NOMO-1 treated with DMSO at 0.1 percent for 48 hours (cell line): ENCODE data around the gene ARL2BP.
"Not testable (repeated sequence)": the region's sequence is repeated elsewhere in the genome, so short reads cannot be mapped to it uniquely, and the experiment has no call there.

Experiments
- DNase-seq: peaks from one replicate; lab custom pipeline; 2025; ENCODE audit not compliant: unreplicated experiment; lab: John Stamatoyannopoulos, UW

The ARL2BP gene

DNA sequence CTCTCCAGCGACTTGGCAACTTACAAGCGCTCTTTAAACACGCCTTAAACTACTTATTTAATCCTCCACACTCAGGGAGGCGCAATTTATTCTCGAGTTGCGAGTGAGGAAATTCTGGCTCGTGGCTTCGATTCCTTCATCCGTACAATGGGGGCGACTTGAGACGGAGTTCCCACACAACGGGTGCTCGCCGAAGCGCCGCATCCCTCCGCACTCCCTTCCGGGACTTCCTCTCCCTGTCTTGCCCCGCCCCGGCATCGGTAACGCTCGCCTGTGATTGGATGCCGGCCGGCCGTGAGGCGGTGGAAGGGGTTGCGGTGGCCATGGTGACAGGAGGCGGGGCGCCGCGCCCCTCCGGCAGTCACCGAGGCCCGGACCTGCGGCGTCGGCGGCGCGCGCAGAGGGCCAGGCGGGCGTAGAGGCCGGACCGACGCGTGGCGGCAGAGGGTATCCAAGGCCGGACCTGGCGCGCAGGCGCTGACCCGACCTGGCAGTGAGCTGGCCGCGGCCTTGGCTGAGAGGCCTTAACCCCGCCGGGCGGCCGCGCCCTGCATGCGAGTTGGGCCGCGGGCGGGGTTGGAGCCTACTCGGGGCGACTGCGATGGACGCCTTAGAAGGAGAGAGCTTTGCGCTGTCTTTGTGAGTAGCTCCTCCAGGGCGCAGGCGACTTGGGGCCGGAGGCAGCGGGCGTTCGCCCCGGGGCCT, at the start of gene ARL2BP:
Gene ARL2BP, plus strand, starts transcription at position 493 of the 705 bp plus-strand sequence. Its CDS starts 109 bp downstream, at position 602.
- DNase-seq = peak; percentile 95

DNA sequence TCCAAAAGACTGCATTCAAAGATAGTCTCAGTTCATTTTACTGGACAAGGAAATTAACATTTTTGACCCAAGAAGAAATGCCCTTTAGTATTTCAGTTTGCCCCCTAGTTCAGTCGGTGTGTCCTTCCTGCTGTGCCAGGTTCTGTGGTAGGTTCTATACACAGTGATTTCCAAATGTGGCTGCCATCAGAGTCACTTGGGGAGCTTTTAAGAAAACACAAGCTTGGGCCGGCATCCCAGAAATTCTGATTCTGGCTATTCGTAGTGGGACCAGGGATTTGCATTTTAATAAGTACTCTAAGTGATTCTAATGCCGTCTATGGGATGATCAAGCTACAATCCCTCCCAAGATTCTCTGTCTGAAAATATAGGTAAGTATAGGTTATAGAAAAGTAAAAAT, 48.8 kb upstream of the ARL2BP start:
- no peak for DNase-seq

DNA sequence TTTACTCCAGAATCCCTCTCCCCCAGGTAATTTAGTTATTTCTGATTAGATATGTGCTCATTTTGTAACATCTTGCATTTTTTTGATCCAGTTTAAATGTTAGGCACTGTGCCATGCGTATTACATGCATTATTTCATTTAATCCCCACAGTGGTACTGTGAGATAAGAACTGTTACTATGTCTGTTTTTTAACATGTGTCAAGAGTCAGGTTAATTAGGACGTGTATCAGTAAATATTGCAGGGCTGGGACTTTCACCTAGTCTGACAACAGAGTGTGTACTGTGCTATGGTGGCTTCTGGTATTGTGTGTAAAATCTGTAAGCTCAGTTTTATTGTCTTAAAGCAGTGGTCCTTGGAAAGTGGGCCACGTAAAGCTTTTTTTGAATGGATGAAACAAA, 48.3 kb upstream of the ARL2BP start:
- no peak for DNase-seq

DNA sequence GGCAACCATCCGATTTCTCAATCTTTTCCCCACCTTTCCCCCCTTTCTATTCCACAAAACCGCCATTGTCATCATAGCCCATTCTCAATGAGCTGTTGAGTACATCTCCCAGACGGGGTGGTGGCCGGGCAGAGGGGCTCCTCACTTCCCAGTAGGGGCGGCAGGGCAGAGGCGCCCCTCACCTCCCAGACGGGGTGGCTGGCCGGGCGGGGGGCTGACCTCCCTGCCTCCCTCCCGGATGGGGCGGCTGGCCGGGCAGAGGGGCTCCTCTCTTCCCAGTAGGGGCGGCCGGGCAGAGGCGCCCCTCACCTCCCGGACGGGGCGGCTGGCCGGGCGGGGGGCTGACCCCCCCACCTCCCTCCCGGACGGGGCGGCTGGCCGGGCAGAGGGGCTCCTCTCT, 44.7 kb upstream of the ARL2BP start:
- not testable (repeated sequence) for DNase-seq

DNA sequence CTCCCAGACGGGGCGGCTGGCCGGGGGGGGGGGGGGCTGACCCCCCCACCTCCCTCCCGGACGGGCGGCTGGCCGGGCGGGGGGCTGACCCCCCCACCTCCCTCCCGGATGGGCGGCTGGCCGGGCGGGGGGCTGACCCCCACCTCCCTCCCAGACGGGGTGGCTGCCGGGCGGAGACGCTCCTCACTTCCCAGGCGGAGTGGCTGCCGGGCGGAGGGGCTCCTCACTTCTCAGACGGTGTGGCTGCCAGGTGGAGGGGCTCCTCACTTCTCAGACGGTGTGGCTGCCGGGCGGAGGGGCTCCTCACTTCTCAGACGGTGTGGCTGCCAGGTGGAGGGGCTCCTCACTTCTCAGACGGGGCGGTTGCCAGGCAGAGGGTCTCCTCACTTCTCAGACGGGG, 44.1 kb upstream of the ARL2BP start:
- DNase-seq = not testable (repeated sequence)

DNA sequence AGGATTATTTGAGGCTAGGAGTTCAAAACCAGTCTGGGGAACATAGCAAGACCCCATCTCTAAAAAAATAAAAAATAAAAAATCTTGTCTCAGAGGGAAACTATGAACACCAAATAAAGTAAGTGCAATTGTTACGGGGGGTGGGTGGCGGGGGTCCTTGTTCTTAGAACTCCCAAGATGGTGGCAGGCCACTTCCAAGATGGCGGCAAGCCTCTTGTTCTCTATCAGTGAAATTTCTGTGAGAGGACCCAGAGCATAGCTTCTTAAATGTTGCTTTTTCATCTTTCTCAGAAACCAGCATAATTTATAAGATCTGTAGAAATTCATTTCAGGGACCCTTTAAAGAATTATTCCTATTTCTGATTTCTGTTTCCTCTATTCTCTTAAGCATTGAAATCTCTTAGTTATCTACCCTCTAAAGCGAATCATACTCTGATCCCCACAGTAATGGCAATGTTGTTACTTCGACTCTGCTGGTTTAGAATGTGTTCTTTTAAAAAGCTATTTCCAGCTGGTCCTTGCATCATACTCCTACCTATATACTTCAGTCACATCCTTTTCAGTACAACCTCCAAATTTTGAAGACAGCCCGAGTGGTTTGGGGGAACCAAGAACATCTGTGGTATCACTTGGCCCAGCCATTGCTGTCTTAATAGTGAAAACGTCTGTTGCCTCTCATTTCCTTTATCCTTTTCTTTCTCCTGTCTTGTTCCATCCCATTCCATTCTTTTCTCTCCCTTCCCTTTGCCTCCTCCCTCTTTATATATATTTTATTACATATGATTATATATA, 42.8 kb upstream of the ARL2BP start:
- no peak for DNase-seq

DNA sequence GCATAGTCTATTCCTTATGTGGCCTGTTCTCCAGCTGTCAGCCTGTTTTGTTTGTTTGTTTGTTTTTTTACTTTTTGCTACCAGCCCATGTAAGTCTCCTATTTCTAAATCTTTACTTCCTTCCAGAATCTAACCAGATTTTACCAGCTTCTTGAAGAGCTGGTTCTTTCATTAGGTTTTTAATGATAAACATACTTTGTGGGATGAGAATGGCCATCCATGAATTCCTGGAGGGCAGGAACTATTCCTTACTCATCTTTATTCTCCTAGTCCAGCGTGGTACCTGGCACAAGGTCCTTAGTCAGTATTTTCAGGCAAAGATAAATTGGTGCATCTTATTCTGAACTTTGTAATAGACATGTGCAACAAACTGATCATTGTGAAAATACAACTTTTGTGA, 41.6 kb upstream of the ARL2BP start:
- DNase-seq = no peak

DNA sequence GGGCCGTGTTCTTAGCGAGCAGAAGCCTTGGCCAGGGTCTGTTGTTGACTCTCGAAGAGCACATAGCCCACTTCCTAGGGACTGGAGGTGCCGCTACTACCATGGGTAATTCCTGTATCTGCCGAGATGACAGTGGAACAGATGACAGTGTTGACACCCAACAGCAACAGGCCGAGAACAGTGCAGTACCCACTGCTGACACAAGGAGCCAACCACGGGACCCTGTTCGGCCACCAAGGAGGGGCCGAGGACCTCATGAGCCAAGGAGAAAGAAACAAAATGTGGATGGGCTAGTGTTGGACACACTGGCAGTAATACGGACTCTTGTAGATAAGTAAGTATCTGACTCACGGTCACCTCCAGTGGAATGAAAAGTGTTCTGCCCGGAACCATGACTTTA, 40.4 kb upstream of the ARL2BP start:
- DNase-seq = no peak

DNA sequence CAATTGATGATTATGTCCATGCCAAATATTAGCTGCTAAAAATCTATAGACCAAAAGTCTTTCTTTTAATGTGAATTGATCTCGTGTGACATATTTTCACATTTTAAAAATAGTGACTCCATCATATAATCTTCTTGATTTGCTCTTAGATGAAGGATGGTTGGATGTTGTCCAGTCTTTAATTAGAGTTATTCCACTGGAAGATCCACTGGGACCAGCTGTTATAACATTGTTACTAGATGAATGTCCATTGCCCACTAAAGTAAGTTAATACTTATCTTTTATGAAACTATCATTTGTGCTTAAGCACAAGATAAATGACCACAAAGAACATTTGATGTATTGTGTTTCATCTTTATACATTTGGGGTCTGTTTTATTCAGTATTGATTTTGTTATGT, 36.1 kb upstream of the ARL2BP start:
- no peak for DNase-seq

DNA sequence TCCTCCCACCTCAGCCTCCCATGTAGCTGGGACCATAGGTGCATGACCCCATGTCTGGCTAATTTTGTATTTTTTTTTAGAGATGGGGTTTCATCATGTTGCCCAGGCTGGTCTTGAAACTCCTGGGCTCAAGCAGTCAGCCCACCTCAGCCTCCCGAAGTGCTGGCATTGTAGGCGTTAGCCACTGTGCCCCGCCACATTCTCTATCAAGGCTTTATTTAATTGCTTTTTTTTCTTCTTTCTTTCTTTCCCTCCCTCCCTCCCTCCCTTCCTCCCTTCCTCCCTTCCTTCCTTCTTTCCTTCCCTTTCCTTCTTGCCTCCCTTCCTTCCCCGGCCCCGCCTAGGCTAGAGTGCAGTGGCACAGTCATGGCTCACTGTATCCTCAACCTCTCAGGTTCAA, 35.3 kb upstream of the ARL2BP start:
- no peak for DNase-seq

DNA sequence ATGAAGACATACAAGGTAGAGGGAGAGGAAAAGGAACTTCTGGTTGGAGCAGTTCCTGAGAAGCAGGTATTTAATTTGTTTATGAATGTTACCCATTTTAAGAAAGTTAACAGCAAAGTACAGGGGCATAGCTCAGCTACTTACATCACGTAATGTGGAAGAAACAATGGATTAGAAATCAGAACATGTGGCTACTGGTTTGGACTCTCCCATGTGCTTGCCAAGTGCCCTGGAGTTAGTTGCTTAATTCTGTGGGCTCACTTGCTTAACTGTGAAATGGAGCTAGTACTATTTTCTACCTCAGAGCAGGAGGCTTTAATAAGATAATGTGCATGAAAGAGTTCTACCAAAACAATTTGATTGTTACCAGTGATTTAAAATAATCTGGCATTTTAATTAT, 31.6 kb upstream of the ARL2BP start:
- DNase-seq = no peak

DNA sequence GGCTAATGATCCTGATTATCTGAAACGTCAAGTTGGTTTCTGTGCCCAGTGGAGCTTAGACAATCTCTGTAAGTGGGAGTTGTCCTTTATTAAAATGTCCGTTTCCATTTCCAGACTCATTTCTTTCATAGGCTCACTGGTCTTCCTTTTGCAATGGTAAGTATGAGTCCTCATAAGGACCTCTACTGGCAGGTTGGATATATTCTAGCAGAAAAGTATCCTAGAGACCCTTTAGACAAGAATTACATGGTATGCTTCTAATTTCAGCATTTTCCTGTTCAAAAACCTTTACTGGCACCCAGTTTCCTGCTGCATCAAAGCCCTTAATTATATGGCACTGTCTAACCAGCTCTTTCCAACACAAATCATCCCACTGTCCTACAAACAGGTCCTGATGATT, 28.1 kb upstream of the ARL2BP start:
- DNase-seq = no peak

DNA sequence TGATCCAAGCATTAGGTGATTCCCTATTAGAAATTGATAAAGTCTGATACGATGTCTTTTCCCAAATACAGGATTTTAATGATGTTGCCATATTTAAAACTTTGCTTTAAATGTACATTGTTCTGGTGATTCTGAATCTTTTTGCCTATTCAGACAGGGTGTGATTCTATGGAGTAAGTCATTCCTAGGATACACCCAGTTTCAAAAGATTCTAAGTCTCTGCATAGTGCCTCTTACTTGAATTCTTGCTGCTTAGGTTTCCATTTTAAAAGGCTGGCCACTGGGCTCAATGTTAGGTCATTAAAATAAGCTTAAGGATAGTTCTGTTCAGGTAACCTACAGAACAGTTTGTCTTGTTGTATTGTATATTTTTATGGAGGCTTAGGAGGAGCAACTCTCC, 22.0 kb upstream of the ARL2BP start:
- no peak for DNase-seq

DNA sequence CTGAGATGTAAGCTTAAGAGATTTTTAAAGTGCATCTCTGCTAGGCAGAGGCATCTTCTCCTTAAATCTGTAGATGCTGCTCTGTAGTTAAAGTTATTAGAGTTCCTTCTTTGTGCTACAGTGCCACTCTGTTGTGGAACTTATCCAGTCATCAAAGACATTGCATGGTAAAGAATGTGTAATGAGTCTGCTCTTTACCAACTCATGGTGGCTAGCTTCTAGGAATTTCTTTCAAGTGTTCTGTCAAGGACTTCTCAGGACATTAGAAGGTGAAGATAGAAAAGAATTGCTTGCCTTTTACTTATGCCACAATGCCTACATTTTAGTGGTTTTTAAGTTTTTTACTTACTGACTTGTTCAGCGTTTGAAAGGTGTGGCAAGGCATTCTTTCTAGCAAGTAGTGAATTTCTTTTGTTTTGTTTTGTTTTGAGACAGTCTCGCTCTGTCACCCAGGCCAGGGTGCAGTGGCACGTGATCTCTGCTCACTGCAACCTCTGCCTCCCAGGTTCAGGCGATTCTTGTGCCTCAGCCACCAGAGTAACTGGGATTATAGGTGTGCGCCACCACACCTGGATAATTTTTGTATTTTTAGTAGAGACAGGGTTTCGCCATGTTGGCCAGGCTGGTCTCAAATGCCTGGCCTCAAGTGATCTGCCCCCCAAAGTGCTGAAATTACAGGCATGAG, 20.3 kb upstream of the ARL2BP start:
- no peak for DNase-seq

DNA sequence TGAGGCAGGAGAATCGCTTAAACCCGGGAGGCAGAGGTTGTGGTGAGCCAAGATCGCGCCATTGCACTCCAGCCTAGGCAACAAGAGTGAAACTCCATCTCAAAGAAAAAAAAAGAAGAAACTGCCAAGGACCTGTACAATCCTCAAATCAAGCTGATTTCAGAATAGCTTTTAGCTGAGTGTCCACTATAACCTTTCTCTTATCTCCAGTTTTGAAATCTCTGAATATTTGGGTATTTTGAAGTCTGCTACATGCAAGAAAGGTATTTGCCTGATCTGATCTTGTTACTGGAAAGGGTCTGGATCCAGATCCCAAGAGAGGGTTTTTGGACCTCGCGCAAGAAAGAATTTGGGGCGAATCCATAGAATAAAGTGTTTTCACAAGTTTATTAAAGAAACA, 19.1 kb upstream of the ARL2BP start:
- DNase-seq = no peak

DNA sequence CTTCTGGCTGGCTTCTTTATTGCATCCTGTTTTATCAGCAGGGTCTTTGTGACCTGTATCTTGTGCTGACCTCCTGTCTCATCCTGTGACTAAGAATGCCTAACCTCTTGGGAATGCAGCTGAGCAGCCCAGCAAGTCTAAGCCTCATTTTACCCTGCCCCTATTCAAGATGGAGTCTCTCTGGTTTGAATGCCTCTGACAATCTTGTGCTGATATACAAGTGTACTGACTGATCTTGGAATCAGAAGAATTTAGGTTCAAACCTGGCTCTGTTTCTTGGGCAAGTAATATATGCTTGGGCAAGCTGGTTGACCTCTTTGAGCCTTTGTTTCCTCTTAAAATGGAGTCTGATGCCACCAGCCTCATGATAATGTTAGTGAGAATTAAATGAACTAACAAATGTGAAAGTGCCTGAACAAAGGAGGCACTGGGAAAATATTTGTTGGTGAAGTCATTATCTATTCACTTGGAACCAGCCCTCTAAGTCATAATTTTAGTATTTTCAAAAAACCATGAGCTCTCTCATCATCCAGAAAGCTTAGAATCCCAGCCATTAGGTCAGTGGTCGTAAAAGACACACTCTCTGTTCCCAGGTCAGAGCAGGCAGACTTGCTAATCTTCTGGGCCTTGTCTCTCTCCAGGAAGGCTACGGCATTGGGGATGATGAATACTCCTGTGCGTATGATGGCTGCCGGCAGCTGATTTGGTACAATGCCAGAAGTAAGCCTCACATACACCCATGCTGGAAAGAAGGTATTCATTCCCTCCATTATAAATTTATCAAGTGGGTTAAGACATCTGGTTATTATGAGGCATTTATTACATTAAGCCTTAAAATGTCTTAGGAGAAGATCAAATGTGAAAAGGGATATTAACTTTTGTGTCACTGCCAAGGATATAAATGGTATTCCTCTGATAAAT, 18.1 kb upstream of the ARL2BP start:
- no peak for DNase-seq

DNA sequence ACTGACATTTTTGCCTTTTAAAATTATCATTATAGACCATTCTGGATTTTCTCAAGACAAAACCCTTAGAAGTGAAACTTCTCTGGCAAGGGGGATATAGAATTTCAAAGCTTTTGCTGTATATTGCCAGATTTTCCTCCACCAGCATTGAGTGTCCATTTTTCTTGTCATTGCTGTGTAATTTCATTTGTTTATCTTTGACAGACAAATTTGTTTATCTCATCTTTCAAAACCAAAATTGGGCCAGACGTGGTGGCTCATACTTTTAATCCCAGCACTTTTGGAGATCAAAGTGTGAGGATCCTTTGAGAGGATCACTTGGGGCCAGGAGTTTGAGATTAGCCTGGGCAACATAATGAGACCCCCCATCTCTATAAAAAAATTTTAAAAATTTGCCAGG, 16.0 kb upstream of the ARL2BP start:
- no peak for DNase-seq

DNA sequence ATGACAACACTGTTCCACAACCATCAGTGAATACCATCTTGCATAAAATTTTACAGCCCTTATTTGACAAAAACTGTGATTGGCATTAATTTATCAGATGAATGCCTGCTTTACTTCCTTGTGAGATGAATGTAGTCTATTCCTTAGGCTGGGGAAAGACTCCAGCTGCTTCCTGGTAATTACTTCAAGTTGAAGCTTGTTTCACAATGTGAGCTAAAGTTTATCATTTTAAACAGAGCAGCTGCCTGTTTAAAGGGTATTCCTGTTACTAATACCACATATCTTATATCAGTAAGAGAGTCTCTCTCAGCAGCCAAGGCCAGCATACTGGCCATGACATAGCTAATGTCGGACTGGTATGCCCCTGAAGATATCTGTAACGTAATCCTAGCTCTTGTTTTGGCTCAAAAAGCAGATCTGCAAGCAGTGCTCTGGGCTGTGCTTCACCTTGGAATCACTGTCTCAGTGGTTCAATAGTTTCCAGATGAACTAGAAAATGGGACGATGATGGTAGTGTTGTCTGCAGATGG, 13.2 kb upstream of the ARL2BP start:
- no peak for DNase-seq

DNA sequence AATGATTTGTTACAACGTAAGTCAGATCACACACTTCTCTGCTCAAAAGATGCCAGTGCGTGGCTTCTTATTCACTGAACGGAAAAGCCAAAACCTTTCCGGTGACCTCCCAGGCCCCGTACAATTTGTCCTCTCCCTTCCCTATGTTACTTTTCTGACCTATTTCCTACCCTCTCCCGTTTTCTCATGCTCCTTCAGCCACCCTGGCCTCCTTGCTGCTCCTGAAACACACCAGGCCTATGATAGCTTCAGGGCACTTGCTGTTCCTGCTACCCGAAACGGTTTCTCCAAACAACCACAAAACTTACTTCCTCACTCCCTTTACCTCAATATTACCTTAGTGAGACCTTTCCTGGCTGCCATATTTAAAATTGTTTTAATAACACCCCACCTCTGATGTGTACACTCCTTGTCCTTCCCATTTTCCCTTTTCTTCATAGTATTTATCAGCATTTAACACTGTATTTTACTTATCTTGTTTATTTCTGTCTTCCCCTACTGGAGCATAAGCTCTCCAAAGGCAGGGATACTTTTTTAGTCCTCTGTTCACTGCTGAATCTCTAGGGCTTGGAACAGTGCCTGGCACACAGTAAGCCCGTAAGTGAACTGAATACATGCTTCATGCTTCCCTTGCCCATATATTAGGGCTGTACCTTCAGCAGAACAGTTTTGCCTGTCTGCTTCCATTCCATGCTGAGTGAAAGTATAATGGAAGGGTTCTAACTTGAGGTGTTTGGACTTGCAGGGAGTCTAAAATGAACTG, 10.9 kb upstream of the ARL2BP start:
- DNase-seq = no peak

DNA sequence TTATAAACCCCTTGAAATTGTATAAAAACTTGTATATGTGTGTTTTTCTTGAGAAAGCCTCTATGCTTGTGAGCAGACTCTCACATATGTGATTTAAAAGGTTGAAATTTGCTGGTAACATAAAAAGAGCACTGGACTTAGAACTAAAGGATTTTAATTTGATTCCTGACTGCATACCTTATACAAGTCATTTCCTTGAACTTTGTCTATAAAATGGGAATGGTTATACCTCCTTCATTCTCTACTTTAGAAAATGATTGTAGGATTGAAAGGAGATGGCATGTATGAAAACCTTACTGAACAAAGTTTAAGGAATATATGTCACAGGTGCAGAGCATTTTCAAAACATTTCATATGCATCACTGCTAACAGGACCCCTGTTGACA, 10.4 kb upstream of the ARL2BP start:
- no peak for DNase-seq
